ENCODE results near the gene KLLN. TPM values are rescaled to one million over a fixed set of nuclear protein-coding genes. Genes with fewer than 3 reads are reported as not detected.

Gene KLLN
- total RNA-seq, 1 experiment from 2014 or later: 1.4 TPM

GRCh38 chr10:87868277-87868676, 4.9 kb upstream of the KLLN start:
- BruUV-seq (replicated peaks): no TSS peak
- RAD21 ChIA-PET (ENCODE audit: low non-redundant PET in 1 of 2, low total read pairs in 2 of 2, uncharacterized antibody in 2 of 2, unreplicated experiment in 2 of 2): no interaction called here
- no peak overlapping the region for H3K4me2 ChIP-seq (ENCODE audit: low read length)
- POLR2A ChIA-PET: no interaction called here
- H3K4me1 ChIP-seq (ENCODE audit: control insufficient read depth in 1 of 2, insufficient read depth in 2 of 2, low read length in 2 of 2): peaks cover 10 to 19% of the 10 kb centered on the region in 2 experiments; a peak in 3 of 4 replicates
- no peaks in the 10 kb centered on the region for H3K9me3 ChIP-seq (ENCODE audit: control insufficient read depth in 1 of 2, insufficient read depth in 1 of 2, low read depth in 1 of 2, low read length in 2 of 2)
- ATAC-seq: no peak
- peaks cover 92% of the 10 kb centered on the region for H3K79me2 ChIP-seq (ENCODE audit: insufficient read depth, low read length)
- H3K27ac ChIP-seq (ENCODE audit: low read depth, low read length): no peak overlapping the region
- H3K9ac ChIP-seq (ENCODE audit: low read length): no peak overlapping the region
- no peak for DNase-seq (ENCODE audit: low read depth, low spot score)
- intact Hi-C loops (cut with micrococcal nuclease): no loop called here
- H4K20me1 ChIP-seq (ENCODE audit: insufficient read depth): peaks cover 10% of the 10 kb centered on the region; the same call in 1 of the 2 replicates
- CTCF ChIA-PET: no interaction called here
- no peak overlapping the region for H2AFZ ChIP-seq (ENCODE audit: low read depth, low read length, poor library complexity, severe bottlenecking)
- H3K36me3 ChIP-seq (ENCODE audit: control insufficient read depth in 1 of 2, insufficient read depth in 2 of 2, low read length in 2 of 2): 0 out of 4 replicates have a peak, but pooled peaks cover 0 to 6% of the 10 kb centered on the region in 2 experiments
- TF ChIP-seq ZNF274 (IDR thresholded peaks at IDR 0.05; ENCODE audit: low read depth, low read length) (no peak), TCF7L2 (IDR thresholded peaks at IDR 0.05; ENCODE audit: borderline replicate concordance, extremely low read depth, insufficient read depth, insufficient read length) (no peak), RAD21 (IDR thresholded peaks at IDR 0.05; ENCODE audit: low read depth) (no peak)
- TF ChIP-seq, protein P1, sequence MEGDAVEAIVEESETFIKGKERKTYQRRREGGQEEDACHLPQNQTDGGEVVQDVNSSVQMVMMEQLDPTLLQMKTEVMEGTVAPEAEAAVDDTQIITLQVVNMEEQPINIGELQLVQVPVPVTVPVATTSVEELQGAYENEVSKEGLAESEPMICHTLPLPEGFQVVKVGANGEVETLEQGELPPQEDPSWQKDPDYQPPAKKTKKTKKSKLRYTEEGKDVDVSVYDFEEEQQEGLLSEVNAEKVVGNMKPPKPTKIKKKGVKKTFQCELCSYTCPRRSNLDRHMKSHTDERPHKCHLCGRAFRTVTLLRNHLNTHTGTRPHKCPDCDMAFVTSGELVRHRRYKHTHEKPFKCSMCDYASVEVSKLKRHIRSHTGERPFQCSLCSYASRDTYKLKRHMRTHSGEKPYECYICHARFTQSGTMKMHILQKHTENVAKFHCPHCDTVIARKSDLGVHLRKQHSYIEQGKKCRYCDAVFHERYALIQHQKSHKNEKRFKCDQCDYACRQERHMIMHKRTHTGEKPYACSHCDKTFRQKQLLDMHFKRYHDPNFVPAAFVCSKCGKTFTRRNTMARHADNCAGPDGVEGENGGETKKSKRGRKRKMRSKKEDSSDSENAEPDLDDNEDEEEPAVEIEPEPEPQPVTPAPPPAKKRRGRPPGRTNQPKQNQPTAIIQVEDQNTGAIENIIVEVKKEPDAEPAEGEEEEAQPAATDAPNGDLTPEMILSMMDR (IDR thresholded peaks at IDR 0.05 in 2 of 3, conservative IDR thresholded peaks at IDR 0.05 in 1 of 3; ENCODE audit: borderline replicate concordance in 1 of 3, insufficient read depth in 1 of 3, low read depth in 2 of 3, low read length in 2 of 3): no peak
- H3K27me3 ChIP-seq (ENCODE audit: insufficient read depth, low read length): no peaks in the 10 kb centered on the region
- H3K9me2 ChIP-seq (ENCODE audit: insufficient read depth): no peaks in the 10 kb centered on the region
- no peak overlapping the region for H3K4me3 ChIP-seq (replicated peaks in 1 of 2; ENCODE audit: low read depth in 1 of 2, low read length in 2 of 2)

DNA sequence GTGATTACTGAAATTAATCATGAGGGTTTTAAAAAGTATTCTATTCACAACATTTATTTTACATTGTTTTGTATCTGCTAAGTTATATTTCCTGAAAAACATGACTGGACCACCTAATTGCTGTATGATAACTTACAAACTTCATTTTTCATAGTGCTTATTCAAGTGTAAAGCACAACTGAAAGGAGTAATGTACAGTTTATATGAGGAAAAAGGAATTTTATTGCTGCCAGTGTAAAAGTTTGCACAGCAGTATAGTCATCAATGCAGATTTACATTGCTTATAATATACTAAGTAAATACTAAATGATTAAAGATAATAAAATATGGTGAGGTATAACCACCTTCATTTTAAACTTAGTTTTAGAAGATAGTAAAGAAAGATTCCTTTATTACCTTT, 4.1 kb upstream of the KLLN start:
- ATAC-seq (no peak), DNase-seq (ENCODE audit: low read depth, low spot score) (no peak)
- no peak overlapping the region for H3K9ac ChIP-seq (ENCODE audit: low read length)
- H3K4me2 ChIP-seq (ENCODE audit: low read length): no peak overlapping the region
- H3K4me1 ChIP-seq (ENCODE audit: control insufficient read depth in 1 of 2, insufficient read depth in 2 of 2, low read length in 2 of 2): peaks cover 10 to 19% of the 10 kb centered on the region in 2 experiments; a peak in 3 of 4 replicates
- 0 out of 4 replicates have a peak, but pooled peaks cover 0 to 6% of the 10 kb centered on the region in 2 experiments for H3K36me3 ChIP-seq (ENCODE audit: control insufficient read depth in 1 of 2, insufficient read depth in 2 of 2, low read length in 2 of 2)
- RAD21 ChIA-PET (ENCODE audit: low non-redundant PET in 1 of 2, low total read pairs in 2 of 2, uncharacterized antibody in 2 of 2, unreplicated experiment in 2 of 2): no interaction called here
- H3K9me2 ChIP-seq (ENCODE audit: insufficient read depth): no peaks in the 10 kb centered on the region
- H3K9me3 ChIP-seq (ENCODE audit: control insufficient read depth in 1 of 2, insufficient read depth in 1 of 2, low read depth in 1 of 2, low read length in 2 of 2): no peaks in the 10 kb centered on the region
- H3K4me3 ChIP-seq (replicated peaks in 1 of 2; ENCODE audit: low read depth in 1 of 2, low read length in 2 of 2): no peak overlapping the region
- POLR2A ChIA-PET: no interaction called here
- no TSS peak for BruUV-seq (replicated peaks)
- H3K27me3 ChIP-seq (ENCODE audit: insufficient read depth, low read length): no peaks in the 10 kb centered on the region
- intact Hi-C loops (cut with micrococcal nuclease): no loop called here
- CTCF ChIA-PET: no interaction called here
- H2AFZ ChIP-seq (ENCODE audit: low read depth, low read length, poor library complexity, severe bottlenecking): no peak overlapping the region
- H3K27ac ChIP-seq (ENCODE audit: low read depth, low read length): no peak overlapping the region
- peaks cover 10% of the 10 kb centered on the region; the same call in 1 of the 2 replicates for H4K20me1 ChIP-seq (ENCODE audit: insufficient read depth)
- TF ChIP-seq EGR1 (IDR thresholded peaks at IDR 0.05; ENCODE audit: low read depth): no peak
- no peak for TF ChIP-seq ZFX (IDR thresholded peaks at IDR 0.05)
- no peak for TF ChIP-seq REST (IDR thresholded peaks at IDR 0.05; ENCODE audit: low read depth)
- no peak for TF ChIP-seq EZH2 (IDR thresholded peaks at IDR 0.05)
- no peak for TF ChIP-seq POLR2A (IDR thresholded peaks at IDR 0.05; ENCODE audit: borderline replicate concordance, extremely low read depth, insufficient read depth, insufficient read length)
- peaks cover 89% of the 10 kb centered on the region for H3K79me2 ChIP-seq (ENCODE audit: insufficient read depth, low read length)

All from HCT116 (cell line).